HG02763 (cell line): Measurements from ENCODE around the gene GNB1.
"Not testable (repeated sequence)": the region's sequence is repeated elsewhere in the genome, so short reads cannot be mapped to it uniquely, and the experiment has no call there.

Experiments
- ATAC-seq: cut with Tn5 transposase; IDR thresholded peaks from one replicate; pipeline ENCODE4 v1.9.1; 2021; ENCODE audit warnings: mild to moderate bottlenecking, moderate library complexity; ENCODE audit not compliant: unreplicated experiment

Gene GNB1

GRCh38 chr1:1861761-1862310 is 29.1 kb downstream of the GNB1 start:
- ATAC-seq = not testable (repeated sequence)

- ATAC-seq = no peak
Measured at GRCh38 chr1:1861339-1861730, 29.6 kb downstream of the GNB1 start.

DNA sequence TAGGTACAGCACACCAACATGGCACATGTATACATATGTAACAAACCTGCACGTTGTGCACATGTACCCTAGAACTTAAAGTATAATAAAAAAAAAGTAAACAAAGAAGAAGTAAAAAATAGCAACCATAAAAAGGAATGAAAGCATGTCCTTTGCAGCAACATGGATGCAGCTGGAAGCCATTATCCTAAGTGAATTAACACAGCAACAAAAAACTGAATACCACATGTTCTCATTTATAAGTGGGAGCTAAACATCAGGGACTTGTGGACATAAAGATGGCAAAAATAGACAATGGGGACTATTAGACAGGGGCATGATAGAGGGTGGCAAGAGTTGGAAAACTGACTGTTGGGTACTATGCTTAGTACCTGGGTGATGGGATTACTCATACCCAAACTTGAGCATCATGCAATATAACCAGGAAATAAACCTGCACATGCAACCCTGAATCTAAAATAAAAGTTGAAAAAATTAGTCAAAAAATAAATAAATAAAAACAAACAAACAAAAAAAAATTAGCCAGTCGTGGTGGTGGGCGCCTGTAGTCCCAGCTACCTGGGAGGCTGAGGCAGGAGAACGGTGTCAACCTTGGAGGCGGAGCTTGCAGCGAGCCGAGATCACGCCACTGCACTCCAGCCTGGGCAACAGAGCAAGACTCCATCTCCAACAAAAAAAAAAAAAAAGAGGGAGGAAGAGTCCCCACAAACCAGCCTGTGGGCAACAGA is 30.8 kb downstream of the GNB1 start:
- not testable (repeated sequence) for ATAC-seq

- ATAC-seq = no peak
Measured at GRCh38 chr1:1858382-1859086, 32.4 kb downstream of the GNB1 start.

DNA sequence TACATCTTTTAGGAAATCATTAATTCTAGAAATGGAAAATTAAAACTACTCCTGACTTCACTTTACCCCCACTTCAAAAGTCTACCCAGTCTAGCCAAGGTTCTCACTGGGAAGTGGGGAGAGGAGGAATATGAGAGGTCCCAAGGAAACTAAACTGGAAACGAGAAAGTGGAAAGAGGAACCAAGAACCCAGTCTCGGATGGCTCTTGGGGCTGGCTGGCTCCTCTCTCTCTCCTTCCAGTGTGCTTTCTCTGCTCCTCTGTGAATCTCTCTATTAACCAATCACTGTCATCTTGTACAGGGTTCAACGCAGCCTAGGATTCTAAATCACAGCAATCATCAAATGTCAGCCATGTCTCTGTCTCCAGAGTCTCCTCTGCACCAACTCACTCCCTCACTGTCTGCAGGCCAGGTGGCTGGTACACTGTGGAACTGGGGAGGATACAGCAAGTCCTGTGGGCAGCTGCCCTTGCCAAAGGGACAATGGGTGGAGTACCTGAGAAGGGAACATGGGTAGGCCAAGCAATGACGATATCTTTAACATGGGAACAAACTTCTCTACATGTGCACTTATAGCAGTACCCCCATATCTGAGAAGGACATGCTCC is 33.7 kb downstream of the GNB1 start:
- ATAC-seq = no peak

DNA sequence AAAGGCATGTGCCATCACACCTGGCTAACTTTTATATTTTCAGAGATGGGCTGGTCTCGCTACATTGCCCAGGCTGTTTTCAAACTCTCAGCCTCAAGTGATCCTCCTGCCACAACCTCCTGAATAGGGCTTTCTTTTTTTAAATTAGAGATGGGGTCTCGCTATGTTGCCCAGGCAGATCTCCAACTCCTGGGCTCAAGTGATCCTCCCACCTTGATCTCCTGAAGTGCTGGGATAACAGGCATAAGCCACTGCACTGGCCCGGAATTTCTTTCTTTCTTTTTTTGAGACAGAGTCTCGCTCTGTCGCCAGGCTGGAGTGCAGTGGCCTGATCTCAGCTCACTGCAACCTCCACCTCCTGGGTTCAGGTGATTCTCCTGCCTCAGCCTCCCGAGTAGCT is 34.7 kb downstream of the GNB1 start:
- ATAC-seq = not testable (repeated sequence)

GRCh38 chr1:1853593-1854257 is 37.2 kb downstream of the GNB1 start:
- ATAC-seq = no peak

GRCh38 chr1:1852619-1853414 is 38.1 kb downstream of the GNB1 start:
- no peak for ATAC-seq

- ATAC-seq = no peak
Measured at GRCh38 chr1:1847890-1848289, 43.0 kb downstream of the GNB1 start.

DNA sequence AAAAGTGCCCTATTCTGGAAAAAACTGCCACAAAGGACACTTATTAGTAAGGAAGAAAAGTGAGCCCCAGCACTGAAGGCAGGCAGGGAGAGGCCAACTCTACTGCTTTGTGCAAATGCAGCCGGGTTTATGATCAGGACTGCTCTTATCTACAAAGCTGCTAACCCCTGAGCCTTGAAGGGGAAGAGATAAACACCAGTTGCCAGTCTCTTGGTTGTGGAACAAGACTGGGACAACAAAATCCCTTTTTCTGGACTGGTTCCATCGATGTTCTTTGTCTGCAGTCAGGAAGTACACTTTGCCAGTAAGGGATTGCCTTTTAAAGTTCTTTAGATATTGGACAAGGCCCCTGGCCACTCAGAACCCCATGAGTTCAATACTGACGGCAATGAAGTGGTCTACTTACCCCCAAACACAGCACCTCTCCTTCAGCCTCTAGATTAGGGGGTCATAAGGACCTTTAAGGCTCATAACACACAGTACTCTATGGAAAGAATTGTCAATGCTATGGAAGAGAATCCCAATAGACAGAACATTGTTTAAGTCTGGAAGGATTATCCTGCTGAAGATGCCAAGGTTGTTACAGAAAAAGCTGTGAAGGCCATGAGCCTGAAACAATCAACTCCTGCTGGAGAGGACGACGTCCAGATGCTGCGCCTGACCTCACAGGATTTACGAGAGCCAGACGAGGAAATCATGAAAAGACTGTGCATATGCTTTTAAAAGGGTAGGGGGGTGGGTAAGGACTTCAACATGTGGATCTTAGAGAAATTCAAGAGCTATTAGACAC is 43.6 kb downstream of the GNB1 start:
- ATAC-seq = no peak

DNA sequence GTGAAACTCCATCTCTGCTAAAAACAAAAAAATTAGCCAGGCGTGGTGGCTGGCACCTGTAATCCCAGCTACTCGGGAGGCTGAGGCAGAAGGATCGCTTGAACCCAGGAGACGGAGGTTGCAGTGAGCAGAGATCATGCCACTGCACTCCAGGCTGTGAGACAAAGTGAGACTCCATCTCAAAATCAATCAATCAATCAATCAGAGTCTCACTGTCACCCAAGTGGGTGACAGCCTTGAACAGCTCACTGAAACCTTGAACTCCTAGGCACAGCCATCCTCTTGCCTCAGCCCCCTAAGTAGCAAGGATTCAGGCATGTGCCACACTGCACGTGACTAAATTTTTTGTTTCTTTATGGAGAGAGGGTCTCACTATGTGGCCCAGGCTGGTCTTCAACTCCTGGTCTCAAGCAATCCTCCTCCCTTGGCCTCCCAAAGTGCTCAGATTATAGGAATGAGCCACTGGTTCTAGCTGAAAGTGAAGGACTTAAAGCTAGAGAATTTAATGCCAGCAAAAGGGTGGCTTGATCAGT is 44.4 kb downstream of the GNB1 start:
- ATAC-seq = no peak

GRCh38 chr1:1842360-1843146 is 48.3 kb downstream of the GNB1 start:
- ATAC-seq = no peak

GRCh38 chr1:1841575-1841995 is 49.3 kb downstream of the GNB1 start:
- no peak for ATAC-seq

GRCh38 chr1:1839311-1839965 is 51.4 kb downstream of the GNB1 start:
- no peak for ATAC-seq

DNA sequence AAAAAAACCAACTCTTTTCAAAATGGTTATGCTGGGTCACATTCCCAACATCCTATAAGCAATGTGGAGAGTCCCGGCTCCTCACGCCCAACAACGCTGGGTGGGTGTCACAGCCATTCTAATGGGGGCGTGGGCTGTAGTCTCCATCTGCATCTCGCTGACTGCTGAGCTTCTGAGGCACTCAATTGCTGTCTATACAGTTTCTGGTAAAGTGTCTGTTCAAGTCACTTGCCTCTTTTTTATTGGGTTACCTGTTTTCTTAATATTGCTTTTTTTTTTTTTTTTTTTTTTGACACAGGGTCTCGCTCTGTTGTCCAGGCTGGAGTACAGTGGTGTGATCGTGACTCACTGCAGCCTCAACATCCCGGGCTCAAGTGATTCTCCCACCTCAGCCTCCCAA is 54.8 kb downstream of the GNB1 start:
- ATAC-seq = no peak

- no peak for ATAC-seq
Measured at GRCh38 chr1:1835546-1835945, 55.3 kb downstream of the GNB1 start.

GRCh38 chr1:1833916-1834325 is 57.0 kb downstream of the GNB1 start:
- no peak for ATAC-seq

GRCh38 chr1:1833456-1833855 is 57.4 kb downstream of the GNB1 start:
- ATAC-seq = no peak
